NCI-H524 (cell line): Measurements from ENCODE around the gene IRGQ.
"Not testable (repeated sequence)": the region's sequence is repeated elsewhere in the genome, so short reads cannot be mapped to it uniquely, and the experiment has no call there.

Experiments
- DNase-seq, 2 experiments: peaks; one replicate each; lab custom pipeline; 2025; lab: John Stamatoyannopoulos, UW

Gene IRGQ

GRCh38 chr19:43598445-43599240, 2.7 kb upstream of the IRGQ start:
- DNase-seq: no peak

GRCh38 chr19:43597876-43598275, 1.9 kb upstream of the IRGQ start:
- DNase-seq: no peak

GRCh38 chr19:43596842-43597461, 1.0 kb upstream of the IRGQ start:
- DNase-seq: no peak

- DNase-seq: no peak
Observed at GRCh38 chr19:43595605-43595998, 332 bp downstream of the IRGQ start.

- DNase-seq: peak in 1 of 2 experiments; percentile 52
Observed at GRCh38 chr19:43594710-43595604, 977 bp downstream of the IRGQ start.

- DNase-seq: no peak
Observed at GRCh38 chr19:43594081-43594697, 1.7 kb downstream of the IRGQ start.

- DNase-seq: no peak
Observed at GRCh38 chr19:43592800-43593350, 3.1 kb downstream of the IRGQ start.

- no peak for DNase-seq
Observed at GRCh38 chr19:43591904-43592772, 3.8 kb downstream of the IRGQ start.

- DNase-seq: no peak
Observed at GRCh38 chr19:43589678-43590077, 6.3 kb downstream of the IRGQ start.

GRCh38 chr19:43589277-43589676, 6.7 kb downstream of the IRGQ start:
- DNase-seq: no peak

GRCh38 chr19:43587029-43587428, 8.9 kb downstream of the IRGQ start:
- DNase-seq: not testable (repeated sequence)

- no peak for DNase-seq
Observed at GRCh38 chr19:43586346-43586745, 9.6 kb downstream of the IRGQ start.

- no peak for DNase-seq
Observed at GRCh38 chr19:43584484-43584883, 11.4 kb downstream of the IRGQ start.

- no peak for DNase-seq
Observed at GRCh38 chr19:43582495-43582894, 13.4 kb downstream of the IRGQ start.

GRCh38 chr19:43581467-43581866, 14.5 kb downstream of the IRGQ start:
- DNase-seq: no peak

- no peak for DNase-seq
Observed at GRCh38 chr19:43578787-43579186, 17.1 kb downstream of the IRGQ start.

GRCh38 chr19:43575955-43576878, 19.7 kb downstream of the IRGQ start:
- DNase-seq: no peak

- peak; percentile 91 to 96 for DNase-seq
Observed at GRCh38 chr19:43575156-43575950, 20.6 kb downstream of the IRGQ start, which contains the start of the genes PINLYP and XRCC1. PINLYP (plus strand) TSS chr19:43575801; CDS start chr19:43577192, 1,391 bp downstream. XRCC1 (minus strand) TSS chr19:43575527; CDS start chr19:43575458, 69 bp downstream.
